Keratinocyte (primary cell): Measurements from ENCODE around the gene EIF4E2. TPM values are rescaled to one million over a fixed set of nuclear protein-coding genes. Genes with fewer than 3 reads are reported as not detected.

Source experiments
- DNase-seq: peaks from one replicate; pipeline ENCODE4 v3.0.0-alpha.2; 2011; ENCODE audit warnings: low read depth, missing footprints, low spot score
- FAIRE-seq: peaks from 2 replicates; lab custom pipeline; 2011; peaks lifted over from hg19 to GRCh38; lab: Jason Lieb, UNC
- H2AFZ ChIP-seq: 2 replicates; pipeline ENCODE4 v1.6.0; 2012; ENCODE audit warnings: low read length, control low read depth, inconsistent platforms; ENCODE audit not compliant: control insufficient read depth
- H3K27ac ChIP-seq: 2 replicates; pipeline ENCODE4 v1.5.1; 2011; ENCODE audit warnings: low read length; ENCODE audit not compliant: control insufficient read depth, insufficient read depth
- H3K27me3 ChIP-seq: 3 replicates; pipeline ENCODE4 v1.6.0; 2011; ENCODE audit warnings: low read length; ENCODE audit not compliant: control insufficient read depth, insufficient read depth; ENCODE audit errors: extremely low read depth
- H3K36me3 ChIP-seq, 2 experiments: 2 replicates in 1 of 2; 3 replicates in 1 of 2; pipeline ENCODE4 v1.5.1; 2011; ENCODE audit warnings: low read length in 2 of 2, mild to moderate bottlenecking in 1 of 2; ENCODE audit not compliant: control insufficient read depth in 2 of 2, insufficient read depth in 2 of 2; ENCODE audit errors: extremely low read depth in 1 of 2
- H3K4me1 ChIP-seq: 3 replicates; pipeline ENCODE4 v1.5.1; 2011; ENCODE audit warnings: low read length; ENCODE audit not compliant: control insufficient read depth, insufficient read depth; ENCODE audit errors: extremely low read depth
- H3K4me2 ChIP-seq: 3 replicates; pipeline ENCODE4 v1.6.0; 2011; ENCODE audit warnings: low read depth, low read length; ENCODE audit not compliant: control insufficient read depth, insufficient read depth; ENCODE audit errors: extremely low read depth
- H3K4me3 ChIP-seq, 3 experiments: fragments of 200-600 bp in 1 of 3; sonication (generic) in 1 of 3; 2 replicates in 2 of 3; 3 replicates in 1 of 3; pipeline ENCODE4 v1.5.1; 2011 to 2016; ENCODE audit warnings: low read length in 3 of 3, mild to moderate bottlenecking in 3 of 3, control low read depth in 2 of 3, inconsistent platforms in 1 of 3, low read depth in 1 of 3, mixed read lengths in 1 of 3, mixed run types in 1 of 3, moderate library complexity in 1 of 3; ENCODE audit not compliant: control insufficient read depth in 2 of 3, insufficient read depth in 2 of 3; ENCODE audit errors: extremely low read depth in 1 of 3
- H3K79me2 ChIP-seq: 2 replicates; pipeline ENCODE4 v1.6.0; 2012; ENCODE audit warnings: low read length; ENCODE audit not compliant: control insufficient read depth, insufficient read depth
- H3K9ac ChIP-seq: 3 replicates; pipeline ENCODE4 v1.6.0; 2011; ENCODE audit warnings: low read length; ENCODE audit not compliant: control insufficient read depth, insufficient read depth; ENCODE audit errors: extremely low read depth
- H3K9me1 ChIP-seq: 3 replicates; pipeline ENCODE4 v1.6.0; 2011; ENCODE audit warnings: low read length; ENCODE audit not compliant: control insufficient read depth, insufficient read depth; ENCODE audit errors: extremely low read depth
- H3K9me3 ChIP-seq: 2 replicates; pipeline ENCODE4 v1.5.1; 2012; ENCODE audit warnings: low read depth, low read length; ENCODE audit not compliant: control insufficient read depth
- H4K20me1 ChIP-seq: 3 replicates; pipeline ENCODE4 v1.6.0; 2011; ENCODE audit warnings: low read length; ENCODE audit not compliant: control insufficient read depth, insufficient read depth; ENCODE audit errors: extremely low read depth
- EZH2 ChIP-seq: IDR thresholded peaks from one replicate; pipeline ENCODE4 v1.6.1; 2012; ENCODE audit warnings: inconsistent platforms, mild to moderate bottlenecking, low read length, moderate library complexity
- dilution Hi-C: fragments of 300-500 bp; cut with MboI; formaldehyde crosslinking; loops from one replicate; pipeline ENCODE4 v1.7.0; 2020; ENCODE audit warnings: low sequenced_read_pairs; ENCODE audit not compliant: extremely low pct_ligation_motif_present
- polyA plus RNA-seq, 5 experiments: library from polyadenylated mRNA; depleted of rRNA in 3 of 5; stranded (reverse) in 3 of 5; stranded (forward) in 1 of 5; unstranded in 1 of 5; fragments of >200 nt; gene quantifications; 1 replicate in 1 of 5; 2 replicates in 3 of 5; 3 replicates in 1 of 5; pipeline versions ENCODE4 v1.2.1 to v1.2.3, GENCODE V29; 2011 to 2012; ENCODE audit warnings: missing spikeins in 2 of 5, low read depth in 1 of 5, low replicate concordance in 1 of 5
- TF ChIP-seq, protein P1 (sequence below), 3 experiments: IDR thresholded peaks in 1 of 3; conservative IDR thresholded peaks in 1 of 3; optimal IDR thresholded peaks in 1 of 3; 2 replicates in 2 of 3; 3 replicates in 1 of 3; pipeline versions ENCODE3 to v1.5.1; 2011; ENCODE audit warnings: low read length in 3 of 3, mild to moderate bottlenecking in 3 of 3, moderate library complexity in 2 of 3, control low read depth in 1 of 3, inconsistent platforms in 1 of 3; ENCODE audit not compliant: insufficient read depth in 2 of 3; ENCODE audit errors: extremely low read depth in 1 of 3

The EIF4E2 gene
- polyA plus RNA-seq, 1 donor (not counting 4 experiments of a cell fraction or from before 2014, with no cell fraction given), result 79.2 TPM

GRCh38 chr2:232587512-232587911, 37.0 kb downstream of the EIF4E2 start:
- no peak for TF ChIP-seq EZH2
- TF ChIP-seq, protein P1, sequence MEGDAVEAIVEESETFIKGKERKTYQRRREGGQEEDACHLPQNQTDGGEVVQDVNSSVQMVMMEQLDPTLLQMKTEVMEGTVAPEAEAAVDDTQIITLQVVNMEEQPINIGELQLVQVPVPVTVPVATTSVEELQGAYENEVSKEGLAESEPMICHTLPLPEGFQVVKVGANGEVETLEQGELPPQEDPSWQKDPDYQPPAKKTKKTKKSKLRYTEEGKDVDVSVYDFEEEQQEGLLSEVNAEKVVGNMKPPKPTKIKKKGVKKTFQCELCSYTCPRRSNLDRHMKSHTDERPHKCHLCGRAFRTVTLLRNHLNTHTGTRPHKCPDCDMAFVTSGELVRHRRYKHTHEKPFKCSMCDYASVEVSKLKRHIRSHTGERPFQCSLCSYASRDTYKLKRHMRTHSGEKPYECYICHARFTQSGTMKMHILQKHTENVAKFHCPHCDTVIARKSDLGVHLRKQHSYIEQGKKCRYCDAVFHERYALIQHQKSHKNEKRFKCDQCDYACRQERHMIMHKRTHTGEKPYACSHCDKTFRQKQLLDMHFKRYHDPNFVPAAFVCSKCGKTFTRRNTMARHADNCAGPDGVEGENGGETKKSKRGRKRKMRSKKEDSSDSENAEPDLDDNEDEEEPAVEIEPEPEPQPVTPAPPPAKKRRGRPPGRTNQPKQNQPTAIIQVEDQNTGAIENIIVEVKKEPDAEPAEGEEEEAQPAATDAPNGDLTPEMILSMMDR (optimal IDR thresholded peaks at IDR 0.05 in 1 of 3, IDR thresholded peaks at IDR 0.05 in 1 of 3, conservative IDR thresholded peaks at IDR 0.05 in 1 of 3; ENCODE audit: extremely low read depth in 1 of 3, insufficient read depth in 2 of 3, low read length in 3 of 3), result no peak
- FAIRE-seq, result no peak
- DNase-seq, result no peak
- H3K9me1 ChIP-seq, result peaks cover under 1% of the 10 kb centered on the region
- H3K4me3 ChIP-seq, result no peak overlapping the region
- H3K36me3 ChIP-seq, result no peaks in the 10 kb centered on the region
- H3K27me3 ChIP-seq, result no peaks in the 10 kb centered on the region
- no peaks in the 10 kb centered on the region for H4K20me1 ChIP-seq
- dilution Hi-C loops, result no loop called here
- no peak overlapping the region for H3K27ac ChIP-seq
- no peak overlapping the region for H3K9ac ChIP-seq
- peaks cover 26% of the 10 kb centered on the region for H3K4me1 ChIP-seq
- H3K79me2 ChIP-seq, result no peaks in the 10 kb centered on the region
- H3K4me2 ChIP-seq, result no peak overlapping the region
- no peaks in the 10 kb centered on the region for H3K9me3 ChIP-seq
- H2AFZ ChIP-seq, result no peak overlapping the region

GRCh38 chr2:232588031-232588430, 37.5 kb downstream of the EIF4E2 start:
- H2AFZ ChIP-seq, result no peak overlapping the region
- H3K27ac ChIP-seq, result no peak overlapping the region
- H3K9me1 ChIP-seq, result peaks cover 3% of the 10 kb centered on the region
- H3K27me3 ChIP-seq, result no peaks in the 10 kb centered on the region
- H3K4me2 ChIP-seq, result no peak overlapping the region
- no peak for DNase-seq
- dilution Hi-C loops, result no loop called here
- H4K20me1 ChIP-seq, result no peaks in the 10 kb centered on the region
- no peak overlapping the region for H3K9ac ChIP-seq
- FAIRE-seq, result no peak
- H3K36me3 ChIP-seq, result no peaks in the 10 kb centered on the region
- no peak overlapping the region for H3K4me3 ChIP-seq
- no peaks in the 10 kb centered on the region for H3K79me2 ChIP-seq
- H3K9me3 ChIP-seq, result no peaks in the 10 kb centered on the region
- peaks cover 30% of the 10 kb centered on the region for H3K4me1 ChIP-seq
- TF ChIP-seq, protein P1 (optimal IDR thresholded peaks at IDR 0.05 in 1 of 3, IDR thresholded peaks at IDR 0.05 in 1 of 3, conservative IDR thresholded peaks at IDR 0.05 in 1 of 3; ENCODE audit: extremely low read depth in 1 of 3, insufficient read depth in 2 of 3, low read length in 3 of 3), result no peak
- no peak for TF ChIP-seq EZH2
